Vagina (tissue), 2 donors: ENCODE results near the gene DMBX1.

Experiments used
- POLR2A ChIP-seq, 2 donors: fragments of 450-650 bp; IDR thresholded peaks; one replicate each; pipeline ENCODE4 v1.6.1; 2017; ENCODE audit warnings: antibody characterized with exemption in 2 of 2, mild to moderate bottlenecking in 2 of 2, moderate library complexity in 2 of 2
- POLR2AphosphoS5 ChIP-seq, 2 donors: sonication (generic); formaldehyde crosslinking; IDR thresholded peaks; one replicate each; pipeline ENCODE4 v1.9.0; 2017; ENCODE audit warnings: antibody characterized with exemption in 2 of 2, mild to moderate bottlenecking in 2 of 2, low read depth in 1 of 2; ENCODE audit not compliant: insufficient read depth in 1 of 2
- TF ChIP-seq, protein P1 (sequence below), 3 experiments: fragments of 450-650 bp in 2 of 3; fragments of 200-600 bp in 1 of 3; sonication (generic) in 1 of 3; IDR thresholded peaks; one replicate each; pipeline ENCODE4 v1.5.1; 2017 to 2019; ENCODE audit warnings: antibody characterized with exemption in 3 of 3, mild to moderate bottlenecking in 2 of 3, moderate library complexity in 2 of 3

DNA sequence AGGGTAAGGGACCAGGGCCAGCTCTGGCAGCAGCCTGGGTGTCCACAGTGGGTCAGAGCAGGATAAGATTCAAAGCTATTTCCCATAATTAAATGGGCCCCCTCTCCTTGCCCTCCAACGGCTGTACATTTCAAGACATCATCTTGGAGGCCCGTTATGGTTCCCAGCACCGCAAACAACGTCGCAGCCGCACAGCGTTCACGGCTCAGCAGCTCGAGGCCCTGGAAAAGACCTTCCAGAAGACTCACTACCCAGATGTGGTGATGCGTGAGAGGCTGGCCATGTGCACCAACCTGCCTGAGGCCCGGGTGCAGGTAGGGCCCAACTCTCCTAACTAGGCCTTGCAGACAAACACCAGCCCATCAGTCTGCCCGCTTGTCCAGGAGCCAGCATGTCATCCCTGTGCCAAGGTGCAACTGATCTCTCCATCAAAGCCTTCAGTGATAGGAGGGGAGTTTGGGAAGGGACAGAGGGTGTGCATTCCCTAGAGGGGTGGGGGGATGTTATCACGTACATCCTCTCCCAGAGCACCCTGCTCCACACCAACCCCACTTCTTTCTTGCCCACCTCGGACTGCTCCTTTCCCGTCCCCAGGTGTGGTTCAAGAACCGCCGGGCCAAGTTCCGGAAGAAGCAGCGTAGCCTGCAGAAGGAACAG, 20.8 kb downstream of the DMBX1 start:
- TF ChIP-seq, protein P1, sequence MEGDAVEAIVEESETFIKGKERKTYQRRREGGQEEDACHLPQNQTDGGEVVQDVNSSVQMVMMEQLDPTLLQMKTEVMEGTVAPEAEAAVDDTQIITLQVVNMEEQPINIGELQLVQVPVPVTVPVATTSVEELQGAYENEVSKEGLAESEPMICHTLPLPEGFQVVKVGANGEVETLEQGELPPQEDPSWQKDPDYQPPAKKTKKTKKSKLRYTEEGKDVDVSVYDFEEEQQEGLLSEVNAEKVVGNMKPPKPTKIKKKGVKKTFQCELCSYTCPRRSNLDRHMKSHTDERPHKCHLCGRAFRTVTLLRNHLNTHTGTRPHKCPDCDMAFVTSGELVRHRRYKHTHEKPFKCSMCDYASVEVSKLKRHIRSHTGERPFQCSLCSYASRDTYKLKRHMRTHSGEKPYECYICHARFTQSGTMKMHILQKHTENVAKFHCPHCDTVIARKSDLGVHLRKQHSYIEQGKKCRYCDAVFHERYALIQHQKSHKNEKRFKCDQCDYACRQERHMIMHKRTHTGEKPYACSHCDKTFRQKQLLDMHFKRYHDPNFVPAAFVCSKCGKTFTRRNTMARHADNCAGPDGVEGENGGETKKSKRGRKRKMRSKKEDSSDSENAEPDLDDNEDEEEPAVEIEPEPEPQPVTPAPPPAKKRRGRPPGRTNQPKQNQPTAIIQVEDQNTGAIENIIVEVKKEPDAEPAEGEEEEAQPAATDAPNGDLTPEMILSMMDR (IDR thresholded peaks at IDR 0.05) = no peak
- TF ChIP-seq POLR2AphosphoS5 (IDR thresholded peaks at IDR 0.05; ENCODE audit: insufficient read depth in 1 of 2, low read depth in 1 of 2) (no peak), POLR2A (IDR thresholded peaks at IDR 0.05) (no peak)
